Astrocyte (in vitro differentiated cells and primary cell): ENCODE results near the gene NUDT21.

Experiments used
- CTCF ChIP-seq: IDR thresholded peaks from 2 replicates; pipeline ENCODE4 v1.5.1; 2011; ENCODE audit warnings: low read depth, mild to moderate bottlenecking, inconsistent platforms, low read length, moderate library complexity; ENCODE audit not compliant: insufficient read depth
- EZH2 ChIP-seq: IDR thresholded peaks from 2 replicates; pipeline ENCODE4 v1.6.1; 2012; ENCODE audit warnings: mild to moderate bottlenecking, low read length, inconsistent platforms; ENCODE audit not compliant: insufficient read depth

GRCh38 chr16:56411624-56412023 lies 39.5 kb downstream of the NUDT21 start:
- TF ChIP-seq EZH2 (no peak), CTCF (no peak)
